HEK293 (cell line): ENCODE measurements around the gene GAL3ST3.
A peak's percentile ranks its signal among the peaks of the same experiment; 100 is the strongest.

Source experiments
- BCL11A ChIP-seq: fragments of 450-650 bp; formaldehyde crosslinking; IDR thresholded peaks from 2 replicates; pipeline ENCODE4 v1.5.1; 2016; ENCODE audit warnings: low read depth, missing biosample characterization, missing genetic modification characterization
- BCL11B ChIP-seq: fragments of 450-650 bp; formaldehyde crosslinking; IDR thresholded peaks from 2 replicates; pipeline ENCODE4 v1.5.1; 2016; ENCODE audit warnings: low read depth, missing biosample characterization, missing genetic modification characterization
- BCL6B ChIP-seq: fragments of 450-650 bp; formaldehyde crosslinking; IDR thresholded peaks from 2 replicates; pipeline ENCODE4 v1.5.1; 2017; ENCODE audit warnings: missing biosample characterization, missing genetic modification characterization
- FEZF1 ChIP-seq: fragments of 450-650 bp; formaldehyde crosslinking; IDR thresholded peaks from 2 replicates; pipeline ENCODE4 v1.5.1; 2016; ENCODE audit warnings: missing biosample characterization, missing genetic modification characterization
- KLF10 ChIP-seq: fragments of 450-650 bp; IDR thresholded peaks from 2 replicates; pipeline ENCODE4 v1.5.1; 2018; ENCODE audit warnings: missing biosample characterization, mild to moderate bottlenecking, missing genetic modification characterization
- SP7 ChIP-seq: fragments of 450-650 bp; formaldehyde crosslinking; IDR thresholded peaks from 2 replicates; pipeline ENCODE4 v1.5.1; 2016; ENCODE audit warnings: missing biosample characterization, missing genetic modification characterization
- ZBTB7A ChIP-seq: fragments of 450-650 bp; formaldehyde crosslinking; IDR thresholded peaks from 2 replicates; pipeline ENCODE4 v1.5.1; 2016; ENCODE audit warnings: low read depth, missing biosample characterization, missing genetic modification characterization
- ZEB2 ChIP-seq: fragments of 450-650 bp; formaldehyde crosslinking; IDR thresholded peaks from 2 replicates; pipeline ENCODE4 v1.5.1; 2016; ENCODE audit warnings: missing biosample characterization, missing genetic modification characterization
- ZFHX2 ChIP-seq: fragments of 450-650 bp; formaldehyde crosslinking; conservative IDR thresholded peaks from 2 replicates; pipeline ENCODE4 v1.5.1; 2016; ENCODE audit warnings: missing biosample characterization, missing genetic modification characterization
- ZFP3 ChIP-seq: fragments of 450-650 bp; formaldehyde crosslinking; IDR thresholded peaks from 2 replicates; pipeline ENCODE4 v1.5.1; 2016; ENCODE audit warnings: low read depth, missing biosample characterization, missing genetic modification characterization
- ZFP41 ChIP-seq: fragments of 450-650 bp; formaldehyde crosslinking; IDR thresholded peaks from 2 replicates; pipeline ENCODE4 v1.5.1; 2016; ENCODE audit warnings: missing biosample characterization, missing genetic modification characterization, borderline replicate concordance
- ZNF132 ChIP-seq: fragments of 450-650 bp; formaldehyde crosslinking; IDR thresholded peaks from 2 replicates; pipeline ENCODE4 v1.5.1; 2017; ENCODE audit warnings: missing biosample characterization, missing genetic modification characterization, borderline replicate concordance
- ZNF157 ChIP-seq: fragments of 450-650 bp; formaldehyde crosslinking; IDR thresholded peaks from 2 replicates; pipeline ENCODE4 v1.5.1; 2016; ENCODE audit warnings: missing biosample characterization, missing genetic modification characterization
- ZNF174 ChIP-seq: fragments of 450-650 bp; formaldehyde crosslinking; IDR thresholded peaks from 2 replicates; pipeline ENCODE4 v1.5.0; 2017; ENCODE audit warnings: missing biosample characterization, mild to moderate bottlenecking, missing genetic modification characterization
- ZNF274 ChIP-seq, 2 experiments: fragments of 200-500 bp in 1 of 2; fragments of 450-650 bp in 1 of 2; sonication (Bioruptor generic) in 1 of 2; formaldehyde crosslinking in 1 of 2; IDR thresholded peaks; 2 replicates each; pipeline versions ENCODE4 v1.5.1 to v1.6.1; 2014 to 2016; ENCODE audit warnings: borderline replicate concordance in 1 of 2, inconsistent platforms in 1 of 2, low read length in 1 of 2, missing biosample characterization in 1 of 2, missing genetic modification characterization in 1 of 2
- ZNF433 ChIP-seq: fragments of 450-650 bp; formaldehyde crosslinking; IDR thresholded peaks from 2 replicates; pipeline ENCODE4 v1.5.1; 2016; ENCODE audit warnings: missing biosample characterization, missing genetic modification characterization, low read depth
- ZNF488 ChIP-seq: fragments of 450-650 bp; formaldehyde crosslinking; IDR thresholded peaks from 2 replicates; pipeline ENCODE4 v1.5.1; 2016; ENCODE audit warnings: missing biosample characterization, missing genetic modification characterization
- ZNF510 ChIP-seq: fragments of 450-650 bp; formaldehyde crosslinking; IDR thresholded peaks from 2 replicates; pipeline ENCODE4 v1.5.1; 2018; ENCODE audit warnings: mild to moderate bottlenecking, missing genetic modification characterization, missing biosample characterization; ENCODE audit not compliant: insufficient replicate concordance
- ZNF571 ChIP-seq: fragments of 450-650 bp; formaldehyde crosslinking; IDR thresholded peaks from 2 replicates; pipeline ENCODE4 v1.5.0; 2017; ENCODE audit warnings: missing biosample characterization, missing genetic modification characterization
- ZNF600 ChIP-seq: fragments of 450-650 bp; formaldehyde crosslinking; IDR thresholded peaks from 2 replicates; pipeline ENCODE4 v1.5.1; 2016; ENCODE audit warnings: missing biosample characterization, missing genetic modification characterization
- ZNF658 ChIP-seq: fragments of 450-650 bp; formaldehyde crosslinking; IDR thresholded peaks from 2 replicates; pipeline ENCODE4; 2016; ENCODE audit warnings: missing biosample characterization, missing genetic modification characterization
- ZNF792 ChIP-seq: fragments of 450-650 bp; formaldehyde crosslinking; IDR thresholded peaks from 2 replicates; pipeline ENCODE4 v1.5.1; 2016; ENCODE audit warnings: missing biosample characterization, missing genetic modification characterization
- ZNF837 ChIP-seq: fragments of 450-650 bp; formaldehyde crosslinking; IDR thresholded peaks from 2 replicates; pipeline ENCODE4 v1.5.1; 2016; ENCODE audit warnings: missing biosample characterization, missing genetic modification characterization
- ZSCAN18 ChIP-seq: fragments of 450-650 bp; formaldehyde crosslinking; IDR thresholded peaks from 2 replicates; pipeline ENCODE4 v1.5.1; 2016; ENCODE audit warnings: missing biosample characterization, missing genetic modification characterization
- ZXDB ChIP-seq: fragments of 450-650 bp; formaldehyde crosslinking; IDR thresholded peaks from 2 replicates; pipeline ENCODE4 v1.5.1; 2016; ENCODE audit warnings: missing biosample characterization, missing genetic modification characterization
- TF ChIP-seq, protein P1 (sequence below): fragments of 450-650 bp; formaldehyde crosslinking; IDR thresholded peaks from 2 replicates; pipeline ENCODE4 v1.5.1; 2016; ENCODE audit warnings: missing biosample characterization, missing genetic modification characterization
- TF ChIP-seq, protein P2 (sequence below): fragments of 450-650 bp; formaldehyde crosslinking; IDR thresholded peaks from 2 replicates; pipeline ENCODE4 v1.5.1; 2016; ENCODE audit warnings: missing biosample characterization, missing genetic modification characterization
- TF ChIP-seq, protein P3 (sequence below): fragments of 450-650 bp; formaldehyde crosslinking; IDR thresholded peaks from 2 replicates; pipeline ENCODE4 v1.5.1; 2016; ENCODE audit warnings: missing biosample characterization, missing genetic modification characterization, borderline replicate concordance
- TF ChIP-seq, protein P4 (sequence below): fragments of 450-650 bp; formaldehyde crosslinking; IDR thresholded peaks from 2 replicates; pipeline ENCODE4 v1.5.1; 2017; ENCODE audit warnings: missing biosample characterization, mild to moderate bottlenecking, missing genetic modification characterization, moderate library complexity

The GAL3ST3 gene

DNA sequence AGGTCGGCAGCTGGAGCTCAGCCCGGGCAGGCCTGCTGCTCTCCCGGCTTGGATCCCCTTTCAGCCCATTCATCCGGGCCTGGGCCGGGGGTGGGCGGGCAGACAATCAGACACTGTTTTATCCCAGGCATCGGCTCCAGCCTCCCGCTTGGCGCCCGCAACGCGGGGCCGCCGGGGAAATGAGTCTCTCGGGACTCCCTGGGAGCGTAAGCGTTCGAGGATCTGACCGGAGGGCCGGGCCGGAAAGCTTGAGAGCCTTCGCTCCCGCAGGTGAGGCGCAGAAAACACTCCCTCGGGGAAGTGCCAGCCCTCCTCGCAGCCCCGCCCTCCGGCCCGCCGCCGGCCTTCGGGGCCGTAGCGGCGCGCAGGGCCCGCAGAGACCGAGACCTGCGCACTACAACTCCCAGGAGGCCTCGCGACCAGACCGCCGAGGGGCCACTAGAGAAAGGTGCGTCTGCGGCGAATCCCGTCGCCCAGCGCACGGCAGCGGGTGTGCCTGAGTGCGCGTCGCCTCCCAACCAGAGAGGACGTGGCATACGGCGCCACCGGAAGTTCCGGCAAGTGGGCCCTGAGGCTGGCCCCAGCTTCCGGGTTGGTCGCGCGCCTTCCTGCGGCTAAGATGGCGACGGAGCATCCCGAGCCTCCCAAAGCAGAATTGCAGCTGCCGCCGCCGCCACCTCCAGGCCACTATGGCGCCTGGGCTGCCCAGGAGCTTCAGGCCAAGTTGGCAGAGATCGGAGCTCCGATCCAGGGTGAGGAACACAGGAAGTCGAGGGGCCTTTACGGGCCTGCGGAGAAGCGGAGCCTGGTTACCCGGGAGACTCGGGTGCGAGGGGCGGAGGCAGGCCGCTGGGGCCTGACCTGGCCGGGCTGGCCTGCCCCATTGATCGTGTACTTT is 3.1 kb upstream of the GAL3ST3 start, which contains the start of gene SF3B2 (continued):
- TF ChIP-seq, protein P1, sequence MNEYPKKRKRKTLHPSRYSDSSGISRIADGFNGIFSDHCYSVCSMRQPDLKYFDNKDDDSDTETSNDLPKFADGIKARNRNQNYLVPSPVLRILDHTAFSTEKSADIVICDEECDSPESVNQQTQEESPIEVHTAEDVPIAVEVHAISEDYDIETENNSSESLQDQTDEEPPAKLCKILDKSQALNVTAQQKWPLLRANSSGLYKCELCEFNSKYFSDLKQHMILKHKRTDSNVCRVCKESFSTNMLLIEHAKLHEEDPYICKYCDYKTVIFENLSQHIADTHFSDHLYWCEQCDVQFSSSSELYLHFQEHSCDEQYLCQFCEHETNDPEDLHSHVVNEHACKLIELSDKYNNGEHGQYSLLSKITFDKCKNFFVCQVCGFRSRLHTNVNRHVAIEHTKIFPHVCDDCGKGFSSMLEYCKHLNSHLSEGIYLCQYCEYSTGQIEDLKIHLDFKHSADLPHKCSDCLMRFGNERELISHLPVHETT (tag by site-specific recombination): no peak; the same call in 1 of the 2 replicates
- no peak for TF ChIP-seq ZNF571
- TF ChIP-seq ZNF510 (tag by site-specific recombination): no peak
- no peak for TF ChIP-seq ZNF658 (tag by site-specific recombination)
- no peak for TF ChIP-seq ZNF433 (tag by site-specific recombination)
- TF ChIP-seq KLF10 (tag by site-specific recombination): peak; percentile 38; the same call in 1 of the 2 replicates
- no peak for TF ChIP-seq ZNF174
- TF ChIP-seq BCL11B: no peak; the same call in 1 of the 2 replicates
- no peak for TF ChIP-seq BCL11A (tag by site-specific recombination)
- no peak for TF ChIP-seq ZNF157
- TF ChIP-seq ZNF132 (tag by site-specific recombination): no peak
- peak; percentile 81 for TF ChIP-seq ZXDB
- TF ChIP-seq ZFP3 (tag by site-specific recombination): no peak
- TF ChIP-seq ZNF274 (IDR thresholded peaks at IDR 0.05; ENCODE audit: low read length): no peak
- TF ChIP-seq ZNF274 (tag by site-specific recombination; IDR thresholded peaks at IDR 0.05; ENCODE audit: borderline replicate concordance): no peak
- TF ChIP-seq BCL6B (tag by site-specific recombination): no peak
- TF ChIP-seq, protein P2, sequence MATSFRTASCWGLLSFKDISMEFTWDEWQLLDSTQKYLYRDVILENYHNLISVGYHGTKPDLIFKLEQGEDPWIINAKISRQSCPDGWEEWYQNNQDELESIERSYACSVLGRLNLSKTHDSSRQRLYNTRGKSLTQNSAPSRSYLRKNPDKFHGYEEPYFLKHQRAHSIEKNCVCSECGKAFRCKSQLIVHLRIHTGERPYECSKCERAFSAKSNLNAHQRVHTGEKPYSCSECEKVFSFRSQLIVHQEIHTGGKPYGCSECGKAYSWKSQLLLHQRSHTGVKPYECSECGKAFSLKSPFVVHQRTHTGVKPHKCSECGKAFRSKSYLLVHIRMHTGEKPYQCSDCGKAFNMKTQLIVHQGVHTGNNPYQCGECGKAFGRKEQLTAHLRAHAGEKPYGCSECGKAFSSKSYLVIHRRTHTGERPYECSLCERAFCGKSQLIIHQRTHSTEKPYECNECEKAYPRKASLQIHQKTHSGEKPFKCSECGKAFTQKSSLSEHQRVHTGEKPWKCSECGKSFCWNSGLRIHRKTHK: no peak
- TF ChIP-seq ZBTB7A (tag by site-specific recombination): no peak
- no peak for TF ChIP-seq ZNF792
- TF ChIP-seq ZFP41 (tag by site-specific recombination): no peak
- TF ChIP-seq SP7 (tag by site-specific recombination): peak; percentile 63
- TF ChIP-seq ZSCAN18 (tag by site-specific recombination): no peak
- TF ChIP-seq, protein P3, sequence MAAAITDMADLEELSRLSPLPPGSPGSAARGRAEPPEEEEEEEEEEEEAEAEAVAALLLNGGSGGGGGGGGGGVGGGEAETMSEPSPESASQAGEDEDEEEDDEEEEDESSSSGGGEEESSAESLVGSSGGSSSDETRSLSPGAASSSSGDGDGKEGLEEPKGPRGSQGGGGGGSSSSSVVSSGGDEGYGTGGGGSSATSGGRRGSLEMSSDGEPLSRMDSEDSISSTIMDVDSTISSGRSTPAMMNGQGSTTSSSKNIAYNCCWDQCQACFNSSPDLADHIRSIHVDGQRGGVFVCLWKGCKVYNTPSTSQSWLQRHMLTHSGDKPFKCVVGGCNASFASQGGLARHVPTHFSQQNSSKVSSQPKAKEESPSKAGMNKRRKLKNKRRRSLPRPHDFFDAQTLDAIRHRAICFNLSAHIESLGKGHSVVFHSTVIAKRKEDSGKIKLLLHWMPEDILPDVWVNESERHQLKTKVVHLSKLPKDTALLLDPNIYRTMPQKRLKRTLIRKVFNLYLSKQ (tag by site-specific recombination): no peak
- TF ChIP-seq ZFHX2 (tag by site-specific recombination): 0 out of 2 replicates have a peak, but pooled peaks have one; percentile 7
- no peak for TF ChIP-seq ZNF837 (tag by site-specific recombination)
- TF ChIP-seq ZEB2 (tag by site-specific recombination): peak; percentile 90
- TF ChIP-seq FEZF1 (tag by site-specific recombination): no peak
- TF ChIP-seq ZNF488 (tag by site-specific recombination): no peak
- TF ChIP-seq, protein P4, sequence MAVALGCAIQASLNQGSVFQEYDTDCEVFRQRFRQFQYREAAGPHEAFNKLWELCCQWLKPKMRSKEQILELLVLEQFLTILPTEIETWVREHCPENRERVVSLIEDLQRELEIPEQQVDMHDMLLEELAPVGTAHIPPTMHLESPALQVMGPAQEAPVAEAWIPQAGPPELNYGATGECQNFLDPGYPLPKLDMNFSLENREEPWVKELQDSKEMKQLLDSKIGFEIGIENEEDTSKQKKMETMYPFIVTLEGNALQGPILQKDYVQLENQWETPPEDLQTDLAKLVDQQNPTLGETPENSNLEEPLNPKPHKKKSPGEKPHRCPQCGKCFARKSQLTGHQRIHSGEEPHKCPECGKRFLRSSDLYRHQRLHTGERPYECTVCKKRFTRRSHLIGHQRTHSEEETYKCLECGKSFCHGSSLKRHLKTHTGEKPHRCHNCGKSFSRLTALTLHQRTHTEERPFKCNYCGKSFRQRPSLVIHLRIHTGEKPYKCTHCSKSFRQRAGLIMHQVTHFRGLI (tag by site-specific recombination): peak; percentile 70
- no peak for TF ChIP-seq ZNF600 (tag by site-specific recombination)
